DOHH2 (cell line): ENCODE measurements around the gene BCL2.

Experiments used
- H3F3A ChIP-seq: fragments of 200-600 bp; sonication (generic), shearing (Covaris generic); 2 replicates; pipeline ENCODE4 v1.6.0; 2016; ENCODE audit warnings: antibody characterized with exemption, mild to moderate bottlenecking; ENCODE audit not compliant: control insufficient read depth, insufficient read depth
- H3K27ac ChIP-seq: fragments of 200-600 bp; sonication (generic); 2 replicates; pipeline ENCODE4 v1.5.1; 2014; ENCODE audit warnings: low read depth, mild to moderate bottlenecking, low read length, moderate library complexity
- H3K27me3 ChIP-seq: fragments of 200-600 bp; sonication (generic); 2 replicates; pipeline ENCODE4 v1.6.1; 2014; ENCODE audit warnings: mild to moderate bottlenecking, low read length, mixed read lengths; ENCODE audit not compliant: control insufficient read depth
- H3K36me3 ChIP-seq: fragments of 200-600 bp; sonication (generic); 2 replicates; pipeline ENCODE4 v1.6.1; 2014; ENCODE audit warnings: mild to moderate bottlenecking, low read length, moderate library complexity, mixed read lengths; ENCODE audit not compliant: control insufficient read depth
- H3K4me1 ChIP-seq: fragments of 200-600 bp; sonication (generic); 2 replicates; pipeline ENCODE4 v1.6.1; 2014; ENCODE audit warnings: mild to moderate bottlenecking, low read length, mixed read lengths; ENCODE audit not compliant: control insufficient read depth
- H3K4me2 ChIP-seq: fragments of 200-600 bp; sonication (generic); 2 replicates; pipeline ENCODE4 v1.6.0; 2014; ENCODE audit warnings: mild to moderate bottlenecking, low read length, moderate library complexity
- H3K4me3 ChIP-seq: fragments of 200-600 bp; sonication (generic); 2 replicates; pipeline ENCODE4 v1.5.1; 2014; ENCODE audit warnings: mild to moderate bottlenecking, low read length, mixed read lengths
- H3K79me2 ChIP-seq: fragments of 200-600 bp; sonication (generic); 2 replicates; pipeline ENCODE4 v1.6.1; 2014; ENCODE audit warnings: mild to moderate bottlenecking, low read length, mixed read lengths; ENCODE audit not compliant: control insufficient read depth
- H3K9me2 ChIP-seq: fragments of 200-600 bp; sonication (generic); replicated peaks from 2 replicates; pipeline ENCODE4 v1.6.1; 2014; ENCODE audit warnings: mild to moderate bottlenecking, low read length, mixed read lengths; ENCODE audit not compliant: control insufficient read depth
- H3K9me3 ChIP-seq: fragments of 200-600 bp; sonication (generic); 2 replicates; pipeline ENCODE4 v1.6.1; 2014; ENCODE audit warnings: antibody characterized with exemption, low read length, mixed read lengths; ENCODE audit not compliant: control insufficient read depth, insufficient read depth
- H4K20me1 ChIP-seq: fragments of 200-600 bp; sonication (generic); 2 replicates; pipeline ENCODE4 v1.6.0; 2014; ENCODE audit warnings: low read depth, mild to moderate bottlenecking, antibody characterized with exemption, low read length, moderate library complexity; ENCODE audit not compliant: control insufficient read depth, insufficient read depth
- EZH2phosphoT487 ChIP-seq: fragments of 200-600 bp; sonication (generic); IDR thresholded peaks from 2 replicates; pipeline ENCODE4 v1.6.1; 2017; ENCODE audit warnings: borderline replicate concordance, mild to moderate bottlenecking, antibody characterized with exemption, low read length, moderate library complexity, mixed read lengths
- TF ChIP-seq, protein P1 (sequence below): fragments of 200-600 bp; sonication (generic); IDR thresholded peaks from one replicate; pipeline ENCODE4 v1.5.1; 2014; ENCODE audit warnings: antibody characterized with exemption, mild to moderate bottlenecking, low read depth, low read length; ENCODE audit not compliant: poor library complexity, severe bottlenecking

The BCL2 gene

GRCh38 chr18:63083555-63083954, 236.0 kb downstream of the BCL2 start:
- peaks cover 8% of the 10 kb centered on the region for H3K9me3 ChIP-seq
- no peak overlapping the region for H3K27ac ChIP-seq
- no peaks in the 10 kb centered on the region for H3F3A ChIP-seq
- H3K79me2 ChIP-seq = no peaks in the 10 kb centered on the region
- no peaks in the 10 kb centered on the region for H3K4me1 ChIP-seq
- TF ChIP-seq EZH2phosphoT487 = no peak
- TF ChIP-seq, protein P1, sequence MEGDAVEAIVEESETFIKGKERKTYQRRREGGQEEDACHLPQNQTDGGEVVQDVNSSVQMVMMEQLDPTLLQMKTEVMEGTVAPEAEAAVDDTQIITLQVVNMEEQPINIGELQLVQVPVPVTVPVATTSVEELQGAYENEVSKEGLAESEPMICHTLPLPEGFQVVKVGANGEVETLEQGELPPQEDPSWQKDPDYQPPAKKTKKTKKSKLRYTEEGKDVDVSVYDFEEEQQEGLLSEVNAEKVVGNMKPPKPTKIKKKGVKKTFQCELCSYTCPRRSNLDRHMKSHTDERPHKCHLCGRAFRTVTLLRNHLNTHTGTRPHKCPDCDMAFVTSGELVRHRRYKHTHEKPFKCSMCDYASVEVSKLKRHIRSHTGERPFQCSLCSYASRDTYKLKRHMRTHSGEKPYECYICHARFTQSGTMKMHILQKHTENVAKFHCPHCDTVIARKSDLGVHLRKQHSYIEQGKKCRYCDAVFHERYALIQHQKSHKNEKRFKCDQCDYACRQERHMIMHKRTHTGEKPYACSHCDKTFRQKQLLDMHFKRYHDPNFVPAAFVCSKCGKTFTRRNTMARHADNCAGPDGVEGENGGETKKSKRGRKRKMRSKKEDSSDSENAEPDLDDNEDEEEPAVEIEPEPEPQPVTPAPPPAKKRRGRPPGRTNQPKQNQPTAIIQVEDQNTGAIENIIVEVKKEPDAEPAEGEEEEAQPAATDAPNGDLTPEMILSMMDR = no peak
- no peaks in the 10 kb centered on the region for H4K20me1 ChIP-seq
- no peaks in the 10 kb centered on the region for H3K36me3 ChIP-seq
- no peak overlapping the region for H3K4me2 ChIP-seq
- no peaks in the 10 kb centered on the region for H3K9me2 ChIP-seq
- H3K4me3 ChIP-seq = no peak overlapping the region
- H3K27me3 ChIP-seq = peaks cover 13% of the 10 kb centered on the region

- H3K27ac ChIP-seq = no peak overlapping the region
- no peaks in the 10 kb centered on the region for H4K20me1 ChIP-seq
- H3K27me3 ChIP-seq = peaks cover 17% of the 10 kb centered on the region
- peaks cover 12% of the 10 kb centered on the region for H3K9me3 ChIP-seq
- no peaks in the 10 kb centered on the region for H3F3A ChIP-seq
- no peak for TF ChIP-seq EZH2phosphoT487
- H3K79me2 ChIP-seq = no peaks in the 10 kb centered on the region
- H3K4me1 ChIP-seq = no peaks in the 10 kb centered on the region
- no peak overlapping the region for H3K4me2 ChIP-seq
- H3K4me3 ChIP-seq = no peak overlapping the region
- H3K36me3 ChIP-seq = no peaks in the 10 kb centered on the region
- H3K9me2 ChIP-seq = no peaks in the 10 kb centered on the region
Measured at GRCh38 chr18:63083020-63083531, 236.5 kb downstream of the BCL2 start.

GRCh38 chr18:63082366-63083019, 237.1 kb downstream of the BCL2 start:
- H3K4me1 ChIP-seq = no peaks in the 10 kb centered on the region
- TF ChIP-seq EZH2phosphoT487 = no peak
- TF ChIP-seq, protein P1 = no peak
- H3K4me2 ChIP-seq = no peak overlapping the region
- no peaks in the 10 kb centered on the region for H4K20me1 ChIP-seq
- H3K79me2 ChIP-seq = no peaks in the 10 kb centered on the region
- H3K27me3 ChIP-seq = peaks cover 21% of the 10 kb centered on the region
- no peaks in the 10 kb centered on the region for H3K9me2 ChIP-seq
- H3K27ac ChIP-seq = no peak overlapping the region
- no peaks in the 10 kb centered on the region for H3K36me3 ChIP-seq
- no peaks in the 10 kb centered on the region for H3F3A ChIP-seq
- H3K9me3 ChIP-seq = peaks cover 12% of the 10 kb centered on the region
- no peak overlapping the region for H3K4me3 ChIP-seq

DNA sequence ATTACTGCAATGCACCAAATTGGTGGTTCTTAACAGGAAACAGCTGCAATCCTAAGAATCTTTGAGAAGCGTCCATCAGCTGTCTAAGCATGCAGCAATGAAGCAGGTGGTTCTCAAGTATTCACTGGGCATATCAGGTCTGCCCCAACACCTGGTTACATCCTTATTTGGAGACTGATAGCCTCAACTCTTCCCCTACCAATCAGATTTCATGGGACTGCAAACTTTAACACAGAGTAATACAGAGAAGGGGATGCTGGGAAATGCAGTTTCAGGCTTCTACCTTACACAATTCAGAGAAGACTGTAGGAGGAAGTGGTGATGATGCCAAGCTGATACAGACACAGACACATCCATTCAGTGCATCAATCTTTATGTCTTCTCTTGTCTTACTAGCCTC, 240.5 kb downstream of the BCL2 start:
- Histone ChIP-seq H3K4me3 (no peak overlapping the region), H3K9me2 (no peaks in the 10 kb centered on the region), H3K4me2 (no peak overlapping the region), H3K4me1 (no peaks in the 10 kb centered on the region), H3K27me3 (peaks cover 33% of the 10 kb centered on the region), H3K9me3 (peaks cover 12% of the 10 kb centered on the region), H3K27ac (no peak overlapping the region), H3F3A (no peaks in the 10 kb centered on the region), H4K20me1 (no peaks in the 10 kb centered on the region), H3K36me3 (no peaks in the 10 kb centered on the region), H3K79me2 (no peaks in the 10 kb centered on the region)
- TF ChIP-seq, protein P1 = no peak
- no peak for TF ChIP-seq EZH2phosphoT487
